Right lung (tissue), 5 donors: Measurements from ENCODE around the gene IER2. TPM values are rescaled to one million over a fixed set of nuclear protein-coding genes. Genes with fewer than 3 reads are reported as not detected.
"Not testable (repeated sequence)": the region's sequence is repeated elsewhere in the genome, so short reads cannot be mapped to it uniquely, and the experiment has no call there.

Experiments
- DNase-seq, 2 donors: peaks; one replicate each; pipeline ENCODE4 v3.0.0-alpha.2; 2013
- polyA plus RNA-seq, 5 donors: library from polyadenylated mRNA; unstranded; fragments of 120-200 nt; gene quantifications; one replicate each; pipeline versions ENCODE4 v1.2.1 to v1.2.3, GENCODE V29; 2013; ENCODE audit warnings: inconsistent platforms in 1 of 5, low replicate concordance in 1 of 5; ENCODE audit not compliant: insufficient read length in 5 of 5, insufficient read depth in 1 of 5

The IER2 gene
- polyA plus RNA-seq, 5 donors, result 48.2 to 178 (median 131) TPM

DNA sequence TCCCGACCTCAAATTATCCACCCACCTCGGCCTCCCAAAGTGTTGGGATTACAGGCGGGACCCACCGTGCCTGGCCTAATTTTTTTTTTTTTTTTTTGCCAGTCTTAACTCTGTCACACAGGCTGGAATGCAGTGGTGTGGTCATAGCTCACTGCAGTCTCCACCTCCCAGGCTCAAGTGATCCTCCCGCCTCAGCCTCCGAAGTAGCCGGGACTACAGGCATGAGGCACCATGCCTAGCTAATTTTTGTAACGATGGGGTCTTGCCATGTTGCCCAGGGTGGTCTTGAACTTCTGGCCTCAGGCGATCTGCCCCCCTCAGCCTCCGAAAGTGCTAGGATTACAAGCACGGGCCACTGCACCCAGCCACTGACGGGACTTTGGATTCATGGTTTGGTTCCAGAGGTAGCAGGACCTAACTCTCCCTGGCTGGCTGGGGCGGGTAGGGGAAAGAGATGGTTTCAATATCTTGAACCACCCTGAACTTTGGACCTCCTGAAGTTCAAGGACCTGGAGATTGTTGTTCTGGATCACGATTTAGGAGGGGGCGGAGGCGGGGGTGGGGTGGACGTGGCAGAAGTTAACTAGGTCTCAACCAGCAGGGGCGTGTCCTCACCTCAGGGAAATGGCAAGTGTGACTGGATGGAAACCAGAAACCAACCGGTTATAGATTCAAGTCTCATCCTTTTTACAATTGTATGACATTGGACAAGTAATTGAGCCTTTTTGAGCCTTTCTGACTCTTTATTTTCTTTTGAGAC is 40.8 kb downstream of the IER2 start:
- no peak for DNase-seq

DNA sequence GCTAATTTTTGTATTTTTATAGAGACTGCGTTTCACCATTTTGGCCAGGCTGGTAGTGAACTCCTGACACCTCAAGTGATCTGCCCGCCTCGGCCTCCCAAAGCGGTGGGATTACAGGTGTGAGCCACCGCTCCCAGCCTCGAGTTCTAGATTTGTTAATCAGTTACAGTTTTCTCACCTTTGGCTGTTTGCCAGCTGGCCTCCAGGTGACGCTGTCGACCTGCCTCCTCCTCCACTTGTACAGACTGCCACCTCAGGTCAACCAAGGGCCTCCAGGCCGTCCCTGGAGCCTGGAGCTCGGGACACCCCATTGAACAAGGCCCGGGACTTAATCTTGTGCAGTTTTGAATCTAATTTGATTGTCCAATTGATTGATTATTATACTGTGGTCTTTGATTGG is 45.5 kb downstream of the IER2 start:
- no peak for DNase-seq

DNA sequence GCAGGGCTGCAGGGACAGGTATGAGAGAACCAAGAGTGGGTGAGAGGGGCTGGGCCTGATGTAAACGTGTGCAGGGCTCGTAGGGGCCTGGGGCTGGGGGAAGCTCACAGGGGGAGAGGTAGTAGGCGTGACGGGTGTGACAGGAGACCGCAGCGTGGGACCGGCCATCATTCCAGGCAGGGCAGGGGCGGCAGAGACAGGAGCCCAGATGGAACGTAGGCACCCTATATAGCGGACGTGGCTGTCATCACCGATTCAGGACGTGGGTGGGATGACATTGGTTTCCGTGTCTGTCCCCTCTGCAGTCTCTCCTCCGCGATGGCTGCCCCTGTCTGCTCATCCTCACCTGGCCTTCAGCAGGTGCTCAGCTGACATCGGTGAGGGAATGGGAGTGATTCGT is 48.4 kb downstream of the IER2 start:
- DNase-seq, result no peak

DNA sequence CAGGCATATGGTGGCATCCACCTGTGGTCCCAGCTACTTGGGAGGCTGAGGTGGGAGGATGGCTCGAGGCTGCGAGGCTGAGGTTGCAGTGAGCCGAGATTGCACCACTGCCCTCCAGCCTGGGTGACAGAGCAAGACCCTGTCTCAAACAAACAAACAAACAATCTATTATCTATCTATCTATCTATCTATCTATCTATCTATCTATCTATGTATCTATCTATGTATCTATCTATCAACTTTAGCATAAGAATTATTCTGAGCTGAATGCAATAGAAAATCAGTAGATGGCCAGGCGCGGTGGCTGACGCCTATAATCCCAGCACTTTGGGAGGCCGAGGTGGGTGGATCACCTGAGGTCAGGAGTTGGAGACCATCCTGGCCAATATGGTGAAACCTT is 51.9 kb downstream of the IER2 start:
- DNase-seq, result not testable (repeated sequence)

Other genes with a start within 250 kb of the IER2 start
- 1 to 10 TPM; 2.6 to 4.2 (median 3.1) TPM for gene SYCE2, start 231.1 kb upstream of the IER2 start, polyA plus RNA-seq
- 10 to 100 TPM; 32.1 to 54.4 (median 44.3) TPM for gene FARSA, start 216.7 kb upstream of the IER2 start, polyA plus RNA-seq
- gene CALR, start 211.8 kb upstream of the IER2 start, polyA plus RNA-seq, result 100 to 1,000 TPM; 632 to 884 (median 841) TPM
- 100 to 1,000 TPM in 1 of 5 donors, 10 to 100 TPM in 4; 55.7 to 105 (median 76.3) TPM for gene RAD23A, start 204.5 kb upstream of the IER2 start, polyA plus RNA-seq
- 10 to 100 TPM; 22.7 to 51.6 (median 25.6) TPM for gene GADD45GIP1, start 193.2 kb upstream of the IER2 start, polyA plus RNA-seq
- under 1 TPM; 0.21 to 0.57 (median 0.26) TPM for gene DAND5, start 180.8 kb upstream of the IER2 start, polyA plus RNA-seq
- gene NFIX, start 154.9 kb upstream of the IER2 start, polyA plus RNA-seq, result 100 to 1,000 TPM in 3 of 5 donors, 10 to 100 TPM in 2; 83.6 to 141 (median 101) TPM
- gene LYL1, start 47.6 kb upstream of the IER2 start, polyA plus RNA-seq, result 10 to 100 TPM in 1 of 5 donors, 1 to 10 TPM in 4; 6.2 to 13.5 (median 6.8) TPM
- gene TRMT1, start 33.7 kb upstream of the IER2 start, polyA plus RNA-seq, result 10 to 100 TPM; 25.1 to 36.1 (median 33.5) TPM
- 10 to 100 TPM; 14.0 to 32.4 (median 19.7) TPM for gene NACC1, start 32.1 kb upstream of the IER2 start, polyA plus RNA-seq
- 10 to 100 TPM; 59.0 to 93.4 (median 65.1) TPM for gene STX10, start within 50 bp of the IER2 start, polyA plus RNA-seq